T-helper 2 cell (primary cell): ENCODE data around the gene PLP1.
"Not testable (repeated sequence)": the region's sequence is repeated elsewhere in the genome, so short reads cannot be mapped to it uniquely, and the experiment has no call there.

ENCODE experiments used
- DNase-seq, 5 experiments: peaks; one replicate each; pipeline versions ENCODE4 v3.0.0 to v3.0.0-alpha.2; 2012 to 2022
- total RNA-seq, 2 donors: gene quantifications; one replicate each; lab custom pipeline; 2026; lab: John Stamatoyannopoulos, UW

The PLP1 gene, protein sequence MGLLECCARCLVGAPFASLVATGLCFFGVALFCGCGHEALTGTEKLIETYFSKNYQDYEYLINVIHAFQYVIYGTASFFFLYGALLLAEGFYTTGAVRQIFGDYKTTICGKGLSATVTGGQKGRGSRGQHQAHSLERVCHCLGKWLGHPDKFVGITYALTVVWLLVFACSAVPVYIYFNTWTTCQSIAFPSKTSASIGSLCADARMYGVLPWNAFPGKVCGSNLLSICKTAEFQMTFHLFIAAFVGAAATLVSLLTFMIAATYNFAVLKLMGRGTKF
- total RNA-seq: 0 reads per million in 2 donors

DNA sequence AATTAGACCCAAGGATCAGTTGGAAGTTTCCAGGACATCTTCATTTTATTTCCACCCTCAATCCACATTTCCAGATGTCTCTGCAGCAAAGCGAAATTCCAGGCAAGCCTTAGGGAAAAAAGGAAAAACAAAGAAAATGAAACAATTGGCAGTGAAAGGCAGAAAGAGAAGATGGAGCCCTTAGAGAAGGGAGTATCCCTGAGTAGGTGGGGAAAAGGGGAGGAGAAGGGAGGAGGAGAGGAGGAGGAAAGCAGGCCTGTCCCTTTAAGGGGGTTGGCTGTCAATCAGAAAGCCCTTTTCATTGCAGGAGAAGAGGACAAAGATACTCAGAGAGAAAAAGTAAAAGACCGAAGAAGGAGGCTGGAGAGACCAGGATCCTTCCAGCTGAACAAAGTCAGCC is at the start of gene PLP1:
PLP1 (plus strand) TSS at position 295 of the 400 bp plus-strand sequence. CDS start 156 bp downstream, outside the sequence.
- DNase-seq: no peak

DNA sequence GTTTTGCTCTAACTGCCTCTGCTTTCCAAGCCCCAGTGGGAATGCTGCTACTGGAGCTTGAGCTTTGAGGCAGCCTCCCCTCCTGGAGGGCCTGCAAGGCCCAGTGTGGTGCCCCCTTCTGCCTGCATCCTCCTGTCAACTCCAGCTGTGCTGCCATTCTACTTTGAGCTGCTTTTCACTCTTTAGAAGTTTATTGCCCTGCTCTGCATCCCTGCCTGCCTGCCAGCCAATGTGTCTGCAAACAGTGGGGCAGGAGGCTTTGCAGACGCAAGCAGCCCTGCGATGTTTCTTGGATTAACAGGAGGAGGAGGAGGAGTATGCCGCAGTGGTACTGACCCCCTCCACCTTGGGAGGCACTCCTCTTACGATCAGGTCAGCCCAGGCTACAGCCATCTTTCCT is 49.5 kb upstream of the PLP1 start:
- no peak for DNase-seq

DNA sequence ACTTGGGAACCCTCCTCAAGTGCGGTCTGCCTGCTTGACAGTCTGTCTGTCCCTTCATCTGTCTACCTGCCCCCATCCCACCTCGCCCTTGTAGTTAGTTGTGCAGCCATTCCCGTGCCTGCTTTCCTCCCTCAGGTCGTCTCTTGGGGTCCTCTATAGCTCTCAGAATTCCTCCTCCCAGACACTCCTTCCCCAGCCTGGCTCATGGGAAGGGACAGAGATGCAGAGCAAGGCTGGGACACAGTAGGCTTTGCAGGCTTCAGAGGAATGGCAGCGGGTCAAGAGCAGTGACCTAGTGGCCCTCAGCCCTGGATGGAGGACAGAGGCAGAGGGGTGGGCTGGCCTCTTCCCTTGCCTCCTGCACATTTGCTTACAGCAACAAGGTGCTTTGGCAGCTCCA is 47.6 kb upstream of the PLP1 start:
- DNase-seq: no peak

DNA sequence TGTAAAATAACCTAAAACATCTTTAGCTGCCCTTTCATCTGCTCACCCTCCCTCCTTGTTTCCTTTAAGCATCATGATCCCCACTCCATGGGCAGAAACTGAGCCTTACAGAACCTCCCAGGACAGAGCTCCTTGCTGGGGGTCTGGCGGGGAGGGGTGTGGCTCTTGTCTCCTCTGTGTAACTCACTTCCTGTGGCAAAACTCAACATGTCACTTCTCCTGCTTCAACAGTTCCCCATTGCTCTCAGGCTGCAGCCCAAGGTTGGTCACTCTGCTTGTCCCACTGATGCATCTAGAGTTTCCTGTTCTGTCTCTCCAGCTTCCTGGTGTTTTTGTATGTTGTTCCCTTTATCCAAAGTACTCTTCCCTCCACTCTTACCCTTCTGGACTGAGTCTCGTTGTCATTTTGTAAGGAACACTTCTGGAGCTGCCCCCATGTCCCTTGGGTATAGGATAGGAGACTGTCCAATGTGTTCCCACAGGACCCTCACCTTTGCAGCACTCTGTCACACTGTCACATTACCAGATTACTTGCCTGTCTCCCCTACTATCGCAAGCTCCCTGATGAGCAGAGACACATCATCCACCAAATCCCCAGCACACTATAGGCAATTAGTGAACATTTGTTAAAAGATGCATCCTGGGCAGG is 46.4 kb upstream of the PLP1 start:
- no peak for DNase-seq

DNA sequence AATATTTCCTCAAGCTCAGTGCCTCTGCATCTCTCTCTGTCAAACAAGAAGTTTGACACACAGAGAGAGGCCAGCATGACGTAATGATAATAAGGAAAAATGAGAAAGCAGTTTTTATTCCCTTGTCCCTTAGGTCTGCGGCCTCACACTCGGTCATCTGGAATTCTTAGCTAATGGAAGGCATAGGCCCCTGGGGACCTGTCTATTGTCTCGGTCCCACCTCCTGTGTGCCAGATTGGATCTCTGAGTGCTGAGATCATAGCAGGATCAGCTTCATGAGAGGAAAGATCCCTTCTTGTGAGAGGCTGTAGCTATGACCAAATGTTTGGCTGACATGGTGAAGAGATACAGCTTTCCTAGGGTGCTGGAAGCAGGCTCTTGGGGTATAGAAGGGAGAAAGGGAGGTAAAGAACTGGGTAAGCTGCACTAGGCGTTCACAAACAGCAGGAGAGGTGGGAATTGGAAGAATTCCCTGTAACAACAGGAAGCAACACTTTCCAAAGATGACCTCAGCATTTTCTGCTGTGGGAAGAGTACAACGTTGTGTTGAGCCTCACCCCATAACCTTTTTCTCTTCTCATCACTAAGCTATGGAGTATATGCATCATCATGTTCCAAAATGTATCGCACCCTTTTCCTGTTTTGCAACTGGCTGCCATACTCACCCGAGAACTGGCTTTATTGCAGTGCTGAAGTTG is 45.7 kb upstream of the PLP1 start:
- DNase-seq: no peak

DNA sequence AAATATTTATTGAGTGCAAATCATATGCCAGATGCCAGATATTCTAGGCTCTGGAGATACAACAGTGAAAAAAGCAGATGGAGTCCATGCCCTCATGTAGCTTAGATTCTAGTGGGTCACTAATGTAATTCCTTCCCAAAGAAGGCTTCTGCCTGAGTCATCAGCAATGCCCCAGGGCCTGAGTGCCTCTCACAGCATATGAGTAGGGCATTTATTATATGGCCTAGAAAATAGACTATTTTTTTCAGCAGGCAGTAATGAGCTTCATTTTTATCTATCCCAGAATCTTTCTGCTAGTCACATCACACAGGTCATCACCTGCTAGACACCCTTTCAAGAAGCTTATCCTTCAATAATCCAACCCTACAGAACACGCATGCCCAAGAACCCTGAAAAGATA is 43.6 kb upstream of the PLP1 start:
- DNase-seq: no peak

DNA sequence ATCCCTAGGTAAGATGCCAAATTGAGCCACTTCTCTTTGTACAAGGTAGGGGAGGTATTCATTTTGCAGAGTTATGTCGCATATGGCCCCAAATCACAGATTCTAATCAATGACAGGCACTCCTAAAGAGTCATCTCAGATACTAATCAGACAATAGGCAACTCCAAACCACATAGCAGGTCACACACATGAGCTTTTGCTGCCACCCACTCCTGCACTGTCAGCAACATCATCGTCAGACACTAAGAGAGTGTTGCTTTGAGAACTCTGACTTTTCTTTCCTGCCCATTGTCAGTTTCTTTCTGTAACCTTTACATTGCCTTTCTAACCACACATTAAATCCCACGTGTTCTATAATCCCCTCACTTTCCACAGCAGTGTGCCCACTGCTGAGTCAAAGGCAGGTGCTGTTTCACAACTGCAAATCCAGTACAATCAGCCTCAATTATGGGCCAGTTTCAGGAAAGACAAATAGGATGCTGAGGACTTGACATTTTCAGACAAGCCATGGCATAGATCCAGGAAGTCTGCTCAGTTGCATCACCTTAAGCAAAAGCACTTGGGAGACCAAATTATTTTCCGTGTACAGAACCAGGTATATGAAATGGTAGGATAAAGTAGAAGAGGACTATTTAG is 42.4 kb upstream of the PLP1 start:
- peak in 1 of 5 experiments; percentile 82 for DNase-seq

DNA sequence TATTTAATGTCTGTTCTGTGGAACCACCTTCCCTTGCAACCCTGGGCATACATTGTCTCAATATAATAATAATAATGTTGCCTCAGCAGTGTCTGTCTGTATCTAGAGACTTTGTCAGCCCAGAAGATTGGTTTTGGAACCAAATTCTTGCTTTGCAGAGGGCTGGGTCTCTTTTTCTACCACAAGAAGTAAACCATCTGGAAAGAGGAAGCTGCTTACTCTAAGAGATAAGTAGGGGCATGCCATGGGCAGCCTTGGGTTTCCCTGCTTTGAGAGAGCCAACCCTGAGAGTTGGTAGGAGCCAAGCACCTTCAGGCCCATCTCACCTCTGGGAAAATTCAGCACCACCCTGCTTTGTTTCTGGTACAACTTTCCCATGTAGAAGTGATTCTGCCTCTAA is 38.9 kb upstream of the PLP1 start:
- DNase-seq: no peak

DNA sequence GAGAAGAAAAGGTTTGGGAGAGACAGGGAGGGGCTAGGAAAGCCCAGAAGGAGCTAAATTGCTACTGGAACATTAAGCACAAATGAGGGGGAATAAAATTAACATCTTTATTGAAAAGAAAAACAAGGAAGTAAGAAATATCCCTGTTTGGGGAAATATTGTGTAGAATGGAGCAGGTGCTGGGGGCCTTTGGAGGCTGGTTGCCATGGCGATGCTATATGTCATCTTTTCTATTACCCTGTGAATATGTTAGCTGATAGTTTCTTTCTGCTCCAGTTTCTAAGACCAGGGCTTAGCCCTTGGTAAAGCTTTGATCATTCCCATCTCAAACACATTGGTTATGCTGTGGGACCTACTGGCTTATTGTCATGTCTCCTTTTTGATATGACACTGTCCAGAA is 37.2 kb upstream of the PLP1 start:
- DNase-seq: no peak

DNA sequence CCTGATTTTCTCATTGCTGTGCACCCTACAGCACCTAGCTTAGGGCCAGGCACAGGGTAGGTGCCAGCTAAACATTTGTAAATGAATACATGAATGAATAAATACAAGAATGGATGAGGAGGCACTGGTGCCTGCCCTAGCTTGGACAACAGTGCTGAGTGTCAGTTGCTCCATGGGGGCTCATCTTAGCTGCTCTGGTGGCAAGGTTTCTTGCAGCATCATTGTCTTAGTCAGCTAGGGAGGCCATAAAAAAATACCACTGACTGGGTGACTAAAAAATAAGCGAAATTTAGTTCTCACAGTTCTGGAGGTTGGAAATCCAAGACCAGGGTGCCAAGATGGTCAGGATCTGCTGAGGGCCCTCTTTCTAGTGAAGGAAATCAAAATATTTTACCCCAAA is 34.8 kb upstream of the PLP1 start:
- DNase-seq: no peak

DNA sequence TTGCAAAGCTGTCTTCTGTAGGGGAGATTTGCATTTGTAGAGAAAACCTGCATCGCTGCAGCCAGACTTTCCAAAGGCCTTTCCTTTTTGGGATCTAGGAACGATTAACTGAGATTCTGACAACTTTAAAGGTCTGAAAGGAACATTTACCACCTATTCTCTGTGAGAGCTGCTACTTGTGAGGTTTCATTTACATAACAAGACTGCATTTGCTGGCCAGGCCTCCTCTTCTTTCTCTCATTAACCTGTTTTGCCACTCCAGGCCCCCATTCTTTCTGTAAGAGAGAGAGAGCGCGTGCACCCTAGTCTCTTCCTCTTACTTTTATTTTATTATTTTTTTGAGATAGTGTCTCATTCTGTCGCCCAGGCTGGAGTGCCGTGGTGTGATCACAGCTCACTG is 34.3 kb upstream of the PLP1 start:
- DNase-seq: no peak

DNA sequence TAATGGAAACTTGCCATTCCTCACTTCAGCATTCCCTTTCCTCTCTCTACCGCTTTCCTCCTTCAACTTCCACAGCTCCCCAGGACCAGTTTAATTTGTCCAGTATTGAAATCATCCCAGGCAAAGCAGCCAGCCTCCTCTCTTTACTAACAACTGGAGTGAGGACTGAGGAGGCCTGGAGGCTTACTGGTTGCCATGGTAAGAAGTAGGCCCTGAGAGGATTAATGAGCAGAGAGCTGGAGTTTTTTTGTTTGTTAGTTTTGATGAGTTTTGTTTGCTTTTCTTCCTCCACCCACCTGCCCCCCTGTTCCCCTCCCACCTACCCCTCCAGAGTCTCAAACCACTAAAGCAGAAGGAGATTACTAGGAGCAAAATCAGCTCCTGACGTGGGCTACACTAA is 29.5 kb upstream of the PLP1 start:
- DNase-seq: no peak

DNA sequence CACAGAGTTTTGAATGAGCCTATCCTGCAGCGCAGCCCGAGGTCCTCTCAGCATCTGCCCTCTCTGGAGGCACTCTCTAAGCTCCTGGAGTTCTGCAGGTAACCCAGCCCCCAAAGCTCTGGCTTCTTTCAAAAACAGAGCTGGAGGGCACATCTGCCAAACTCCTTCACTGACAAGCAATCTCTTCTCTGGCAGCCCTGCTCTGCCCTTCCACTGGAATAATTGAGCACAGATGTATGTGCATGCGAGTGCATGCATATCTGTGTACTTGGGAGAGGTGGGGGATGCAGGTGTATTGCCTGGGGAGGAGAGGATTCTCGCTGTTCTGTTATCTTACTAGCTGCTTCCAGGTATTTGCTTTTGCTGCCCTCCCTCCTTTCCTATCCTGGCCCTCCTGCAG is 22.2 kb upstream of the PLP1 start:
- no peak for DNase-seq

DNA sequence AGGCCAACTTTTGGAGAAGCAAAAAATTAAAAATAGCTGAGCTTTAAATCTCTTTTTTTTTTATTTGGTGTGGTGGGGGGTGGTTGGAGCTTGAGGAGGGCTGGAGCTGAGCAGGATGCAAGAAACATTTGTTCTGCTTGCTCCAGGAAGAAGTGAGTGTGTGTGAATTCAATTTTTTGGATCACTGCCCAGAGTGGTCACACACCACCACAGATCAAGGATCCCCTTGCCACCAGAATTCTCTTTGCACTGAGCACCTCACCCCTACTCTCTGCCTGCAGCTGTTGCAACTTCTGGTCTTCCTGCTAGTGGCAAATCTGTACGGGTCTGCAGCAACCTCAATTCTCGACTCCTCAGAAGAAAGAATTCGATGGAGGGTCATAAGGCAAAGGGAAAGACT is 19.9 kb upstream of the PLP1 start:
- no peak for DNase-seq

DNA sequence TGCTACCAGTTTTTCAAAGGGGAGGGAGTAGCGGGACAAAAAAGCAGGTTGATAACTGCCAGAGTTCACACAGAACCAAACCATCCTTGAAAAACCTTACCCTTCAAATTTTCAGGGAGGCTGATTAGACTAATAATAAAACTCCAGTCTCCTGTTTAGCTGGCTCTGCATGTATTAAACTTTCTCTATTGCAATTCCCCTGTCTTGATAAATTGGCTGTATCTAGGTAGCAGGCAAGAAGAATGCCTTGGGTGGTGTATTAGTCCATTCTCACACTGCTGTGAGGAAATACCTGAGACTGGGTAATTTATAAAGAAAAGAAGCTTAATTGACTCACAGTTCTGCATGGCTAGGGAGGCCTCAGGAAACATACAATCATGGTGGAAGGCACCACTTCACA is 18.1 kb upstream of the PLP1 start:
- no peak for DNase-seq

DNA sequence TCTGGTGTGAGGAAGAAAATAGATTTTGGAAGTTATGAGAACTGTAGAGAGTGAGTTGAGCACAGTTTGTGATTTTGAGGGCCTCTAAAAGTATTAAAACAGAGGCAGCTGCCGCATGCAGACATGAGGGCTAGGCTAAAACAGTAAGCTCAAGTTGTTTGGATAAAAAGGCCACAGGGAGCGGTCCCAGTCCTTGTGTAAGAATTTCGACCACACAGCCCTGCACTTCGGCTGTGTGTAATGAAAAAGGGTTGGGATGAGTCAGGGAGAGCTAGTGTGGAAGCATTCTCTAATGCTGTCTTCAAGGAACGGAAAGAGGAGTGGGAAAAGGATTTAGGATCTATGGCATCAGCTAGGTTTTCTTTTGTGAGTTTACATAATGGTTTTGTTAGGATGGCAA is 13.1 kb upstream of the PLP1 start:
- DNase-seq: not testable (repeated sequence)

DNA sequence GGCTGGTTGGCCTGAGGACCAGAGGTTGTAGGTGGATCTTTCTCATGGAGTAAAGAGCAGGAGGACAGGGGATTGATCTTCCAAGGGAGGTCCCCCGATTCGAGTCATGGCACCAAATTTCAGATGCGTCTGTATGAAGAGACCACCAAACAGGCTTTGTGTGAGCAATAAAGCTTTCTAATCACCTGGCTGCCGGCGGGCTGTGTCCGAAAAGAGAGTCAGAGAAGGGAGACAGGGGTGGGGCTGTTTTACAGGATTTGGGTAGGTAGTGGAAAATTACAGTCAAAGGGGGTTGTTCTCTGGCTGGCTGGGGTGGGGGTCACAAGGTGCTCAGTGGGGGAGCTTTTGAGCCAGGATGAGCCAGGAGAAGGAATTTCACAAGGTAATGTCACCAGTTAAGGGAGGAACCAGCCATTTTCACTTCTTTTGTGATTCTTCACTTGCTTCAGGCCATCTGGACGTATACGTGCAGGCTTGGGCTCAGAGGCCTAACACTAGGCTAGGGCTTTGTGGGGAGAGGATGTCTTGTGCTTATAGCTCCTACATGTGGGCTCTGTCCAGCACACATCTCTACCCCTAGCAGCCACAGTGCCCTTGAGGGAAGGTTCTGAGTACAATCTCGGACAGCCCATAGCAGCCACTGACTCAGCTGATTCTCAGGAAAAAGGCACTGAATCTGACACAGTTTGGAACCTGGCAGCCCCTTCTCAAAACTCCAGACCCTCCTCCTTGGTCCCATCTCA is 9.7 kb upstream of the PLP1 start:
- DNase-seq: not testable (repeated sequence)

DNA sequence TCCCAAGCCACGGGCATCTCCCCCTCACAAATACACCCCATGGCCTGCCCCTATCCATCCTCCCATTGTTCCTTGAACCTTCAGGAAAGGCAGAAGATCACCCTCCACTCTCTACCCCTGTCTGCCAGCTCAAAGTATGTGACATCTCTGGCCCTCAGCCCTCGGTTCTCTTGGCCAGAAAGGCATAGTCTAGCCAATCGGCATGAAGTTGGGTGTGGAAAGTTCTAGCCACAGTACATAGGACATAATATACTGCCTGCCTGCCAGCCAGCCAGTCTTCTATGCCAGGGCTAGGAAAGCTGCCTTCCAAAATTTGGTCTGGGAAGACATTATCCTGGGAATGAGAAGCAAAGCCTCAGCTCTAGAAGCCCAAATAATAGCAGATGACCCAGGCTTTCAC is 3.2 kb upstream of the PLP1 start:
- no peak for DNase-seq

DNA sequence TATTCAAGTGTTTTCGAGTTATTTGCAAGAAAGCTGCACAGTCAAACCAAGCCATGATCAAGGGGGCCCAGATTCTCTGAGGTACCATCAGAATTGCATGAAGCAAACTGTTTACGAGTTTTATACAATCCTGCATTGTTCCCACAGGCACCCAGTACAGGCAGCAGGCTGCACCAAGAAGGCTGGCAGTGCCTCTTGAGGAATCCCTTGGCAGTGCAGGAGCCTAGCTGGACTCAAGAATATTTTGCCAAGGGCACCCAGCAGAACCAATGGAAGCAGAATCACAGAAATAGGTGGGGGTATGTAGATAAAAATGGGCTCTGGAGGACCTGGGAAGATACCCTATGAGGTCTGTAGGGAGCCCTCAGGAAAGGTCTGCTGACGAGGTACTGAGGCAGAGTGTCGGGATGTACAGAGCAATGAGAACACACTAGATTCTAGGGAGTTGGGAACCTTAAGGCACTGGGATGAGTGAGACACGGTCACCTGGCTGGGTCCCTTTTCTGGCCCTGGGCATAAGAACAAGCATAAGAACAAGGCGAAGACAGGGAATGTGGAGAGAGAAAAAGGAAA is 2.5 kb upstream of the PLP1 start:
- DNase-seq: peak in 1 of 5 experiments; percentile 12

DNA sequence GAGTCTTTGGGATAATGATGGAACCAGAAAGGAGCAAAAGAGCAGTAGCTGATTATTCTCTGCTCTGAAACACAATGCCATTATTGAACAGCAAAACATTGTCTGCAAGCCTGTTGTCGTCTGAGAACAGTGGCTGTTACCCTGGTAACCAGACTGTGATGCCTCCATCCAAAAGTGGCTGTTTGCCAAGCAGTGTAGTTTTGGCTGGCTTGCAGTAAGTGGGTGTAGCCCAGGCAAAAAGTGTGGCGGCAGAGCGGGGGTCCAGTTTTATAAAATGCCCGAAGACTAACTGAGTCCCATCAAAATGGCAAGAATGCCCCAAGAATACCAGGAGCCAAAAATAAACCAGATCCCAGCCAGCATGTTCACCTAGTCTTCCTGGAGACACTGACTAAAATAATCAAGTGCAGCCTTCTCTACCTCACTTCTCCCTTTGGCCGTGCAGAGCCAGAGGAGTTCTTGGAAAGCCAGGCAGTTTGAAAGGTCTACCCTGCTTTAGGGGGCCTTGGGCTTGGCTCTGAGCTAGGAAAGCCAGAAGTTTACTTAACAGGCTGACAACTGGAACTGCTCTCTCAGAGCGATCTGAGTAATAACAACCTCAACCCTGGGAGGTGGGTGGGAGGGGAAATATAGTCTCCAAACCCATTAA is 2.6 kb downstream of the PLP1 start:
- DNase-seq: no peak

DNA sequence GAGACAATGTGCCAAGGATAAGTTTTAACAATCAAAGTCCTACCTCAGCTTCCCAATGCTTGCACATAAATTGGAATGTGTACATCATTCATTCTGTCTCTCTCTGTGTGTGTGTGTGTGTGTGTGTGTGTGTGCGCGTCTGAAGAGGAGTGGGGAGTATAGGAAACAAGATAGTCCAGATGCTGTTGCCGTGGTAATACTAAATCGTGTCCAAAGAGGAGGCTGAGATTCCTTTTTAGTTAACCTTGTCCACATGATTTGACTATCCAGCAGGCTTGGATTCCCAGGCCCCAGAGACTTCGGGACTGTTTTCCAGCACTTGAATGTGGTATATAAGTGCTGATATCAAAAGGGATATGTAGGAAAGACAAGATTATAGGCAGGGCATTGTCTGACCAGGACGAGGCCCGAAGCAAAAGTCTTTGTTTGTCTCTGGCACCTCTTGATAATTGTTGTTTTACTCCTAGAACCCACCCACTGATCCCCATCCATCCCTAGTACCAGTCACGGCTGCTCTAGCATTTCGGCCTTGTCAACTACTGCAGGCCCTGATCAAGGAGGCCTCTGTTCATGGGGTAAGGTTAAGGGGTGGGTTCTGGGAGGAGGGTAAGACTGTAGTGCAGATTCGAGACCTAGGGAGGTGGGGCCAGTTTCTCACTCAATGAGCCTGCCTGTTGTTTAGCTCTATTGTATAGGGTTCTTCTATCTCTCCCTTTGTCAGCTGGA is 3.9 kb downstream of the PLP1 start:
- DNase-seq: no peak
